PC-9 (cell line): ENCODE results near the gene TGM1.

ENCODE experiments used
- CTCF ChIP-seq: fragments of 200-600 bp; sonication (generic); conservative IDR thresholded peaks from 2 replicates; pipeline ENCODE4 v1.6.1; 2017; ENCODE audit warnings: mixed run types, antibody characterized with exemption, mild to moderate bottlenecking, moderate library complexity
- EZH2 ChIP-seq: fragments of 200-600 bp; sonication (generic); IDR thresholded peaks from 2 replicates; pipeline ENCODE4 v1.8.0; 2017; ENCODE audit warnings: antibody characterized with exemption, low read depth

DNA sequence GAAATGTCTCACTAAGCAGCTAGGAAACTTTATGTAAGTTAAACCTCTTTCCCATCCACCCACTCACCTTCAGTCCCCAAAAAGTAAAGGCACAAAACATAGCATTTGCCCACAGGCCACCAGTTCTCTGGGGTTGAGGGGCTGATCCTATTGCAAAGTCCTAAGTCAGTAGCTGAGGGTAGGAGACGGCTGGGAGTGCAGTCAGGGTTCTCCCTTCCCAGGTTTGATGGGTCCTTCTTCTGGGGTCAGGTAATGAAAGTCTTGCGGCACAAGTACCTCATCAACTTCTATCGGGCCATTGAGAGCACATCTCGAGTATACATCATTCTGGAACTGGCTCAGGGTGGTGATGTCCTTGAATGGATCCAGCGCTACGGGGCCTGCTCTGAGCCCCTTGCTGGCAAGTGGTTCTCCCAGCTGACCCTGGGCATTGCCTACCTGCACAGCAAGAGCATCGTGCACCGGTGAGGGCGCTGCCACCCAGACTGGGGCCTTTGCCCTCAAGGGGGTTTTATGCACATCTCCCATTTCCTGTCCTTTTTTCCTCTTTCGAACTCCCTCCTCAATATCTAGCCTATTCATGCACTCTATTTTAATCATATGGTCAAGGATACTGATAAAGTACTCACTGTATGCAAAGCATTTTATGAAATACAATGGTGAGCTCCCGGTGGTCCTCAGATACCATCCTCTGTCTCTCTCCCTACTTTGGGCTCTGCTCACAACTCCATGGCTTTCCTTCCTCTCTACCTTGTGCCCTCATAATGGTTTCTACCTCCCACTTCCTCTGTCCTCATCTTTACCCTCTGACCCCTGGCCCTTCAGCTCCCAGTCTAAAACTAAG is 56.5 kb downstream of the TGM1 start:
- no peak for TF ChIP-seq EZH2
- no peak for TF ChIP-seq CTCF
